Measurements from ENCODE around the gene AANAT. TPM values are rescaled to one million over a fixed set of nuclear protein-coding genes. Genes with fewer than 3 reads are reported as not detected.

AANAT gene
- polyA plus RNA-seq, 2 of the 4 experiments (the other 2 are of a cell fraction) = 0.08 TPM; not detected in 1

- POLR2A ChIA-PET = no interaction called here
Measured at GRCh38 chr17:76426853-76427252, 40.5 kb upstream of the AANAT start.

GRCh38 chr17:76427501-76428231 lies 39.7 kb upstream of the AANAT start:
- DNase-seq (ENCODE audit: low read depth in 1 of 2, low spot score in 1 of 2) (no peak), ATAC-seq (peak; percentile 9 to 48; a peak in 3 of 6 replicates), FAIRE-seq (peak; percentile 23)
- CTCF ChIA-PET = interaction anchor here (0.6 to 42.5 kb wide), 12 partner anchors 8 to 143 kb away, joined by 3 to 1094 read pairs (median 4); partner anchors contain the start of genes AANAT, QRICH2 and SPHK1
- Histone ChIP-seq H3K4me1 (peaks cover 12% of the 10 kb centered on the region), H3K9me3 (no peaks in the 10 kb centered on the region), H3K4me2 (peak overlapping the region; percentile 13; the same call in 2 of the 3 replicates), H3K4me3 (no peak overlapping the region), H3K27ac (peak overlapping the region in 1 of 2 experiments; percentile 1; a peak in 1 of 6 replicates)
- POLR2A ChIA-PET = no interaction called here
- 83% methylated on average over 8 of the region's 8 CpGs for WGBS (ENCODE audit: missing lambda C conversion rate)
- peak; percentile 7 for TF ChIP-seq MAFK (IDR thresholded peaks at IDR 0.05; ENCODE audit: partially characterized antibody)
- no peak for TF ChIP-seq KDM5A (IDR thresholded peaks at IDR 0.05)

More at GRCh38 chr17:76426853-76427252, 40.5 kb upstream of the AANAT start:
- no peak for DNase-seq (ENCODE audit: low read depth in 1 of 2, low spot score in 1 of 2)
- TF ChIP-seq CTCF (IDR thresholded peaks at IDR 0.05) (no peak), ZSCAN20 (CRISPR knock-in tag; IDR thresholded peaks at IDR 0.05) (no peak), EHF (CRISPR knock-in tag; IDR thresholded peaks at IDR 0.05) (no peak), ZC3H11A (IDR thresholded peaks at IDR 0.05) (no peak), GATA3 (IDR thresholded peaks at IDR 0.05; ENCODE audit: borderline replicate concordance) (no peak), RCOR1 (IDR thresholded peaks at IDR 0.05; ENCODE audit: low read depth, low read length) (no peak), BHLHE40 (IDR thresholded peaks at IDR 0.05; ENCODE audit: low read depth, low read length) (no peak), JUNB (IDR thresholded peaks at IDR 0.05) (no peak), SMC3 (IDR thresholded peaks at IDR 0.05) (no peak), FOXS1 (CRISPR knock-in tag; IDR thresholded peaks at IDR 0.05) (no peak), ZNF302 (CRISPR knock-in tag; IDR thresholded peaks at IDR 0.05) (no peak), ESRRA (IDR thresholded peaks at IDR 0.05; ENCODE audit: borderline replicate concordance, low read length) (no peak)
- ATAC-seq = no peak
- H3K9me3 ChIP-seq = no peaks in the 10 kb centered on the region
- H3K27ac ChIP-seq = no peak overlapping the region
- no peak overlapping the region for H3K4me2 ChIP-seq
- no peak overlapping the region for H3K4me3 ChIP-seq
- no peak for FAIRE-seq
- CTCF ChIA-PET = interaction anchor here (1.0 to 42.5 kb wide), 6 partner anchors 9 to 80 kb away, joined by 3 to 1094 read pairs (median 4); partner anchors contain the start of genes AANAT and SPHK1
- H3K4me1 ChIP-seq = peaks cover 12% of the 10 kb centered on the region
- WGBS (ENCODE audit: missing lambda C conversion rate) = 91% methylated on average over 3 of the region's 3 CpGs

- Histone ChIP-seq H3K27ac (no peak overlapping the region), H3K4me1 (peaks cover 12% of the 10 kb centered on the region), H3K4me3 (no peak overlapping the region), H3K4me2 (no peak overlapping the region), H3K9me3 (no peaks in the 10 kb centered on the region)
- TF ChIP-seq POLR2AphosphoS2 (conservative IDR thresholded peaks at IDR 0.05; ENCODE audit: low read length) = no peak
- TF ChIP-seq RARB (CRISPR knock-in tag; IDR thresholded peaks at IDR 0.05) = no peak
- TF ChIP-seq HDAC2 (IDR thresholded peaks at IDR 0.05) = no peak
- TF ChIP-seq NPAS2 (CRISPR knock-in tag; IDR thresholded peaks at IDR 0.05; ENCODE audit: borderline replicate concordance) = no peak
- no peak for TF ChIP-seq RAD21 (conservative IDR thresholded peaks at IDR 0.05 in 1 of 2, IDR thresholded peaks at IDR 0.05 in 1 of 2)
- no peak for TF ChIP-seq SMC3 (IDR thresholded peaks at IDR 0.05)
- no peak for TF ChIP-seq ATOH8 (CRISPR knock-in tag; IDR thresholded peaks at IDR 0.05; ENCODE audit: low read depth)
- TF ChIP-seq ESRRA (IDR thresholded peaks at IDR 0.05; ENCODE audit: borderline replicate concordance, low read length) = no peak
- TF ChIP-seq PHF8 (IDR thresholded peaks at IDR 0.05; ENCODE audit: borderline replicate concordance, low read depth) = no peak
- TF ChIP-seq ZFP36 (IDR thresholded peaks at IDR 0.05; ENCODE audit: borderline replicate concordance, partially characterized antibody) = no peak
- TF ChIP-seq SREBF2 (IDR thresholded peaks at IDR 0.05) = no peak
- TF ChIP-seq HES2 (IDR thresholded peaks at IDR 0.05) = no peak
- 95% methylated on average over 1 of the region's 1 CpG for WGBS (ENCODE audit: missing lambda C conversion rate)
- POLR2A ChIA-PET = no interaction called here
- CTCF ChIA-PET = interaction anchor here (0.6 to 42.5 kb wide), 10 partner anchors 10 to 278 kb away, joined by 3 to 1094 read pairs (median 4); partner anchors contain the start of genes QRICH2, SPHK1 and UBE2O
- ATAC-seq (no peak), DNase-seq (ENCODE audit: low read depth in 1 of 2, low spot score in 1 of 2) (no peak), FAIRE-seq (no peak)
Measured at GRCh38 chr17:76428511-76428910, 38.9 kb upstream of the AANAT start.
